Breast epithelium (tissue), 3 donors: ENCODE data around the gene GLI1.

Experiments
- POLR2A ChIP-seq: fragments of 450-650 bp; IDR thresholded peaks from one replicate; pipeline ENCODE4 v1.6.1; 2016; ENCODE audit warnings: antibody characterized with exemption, mild to moderate bottlenecking, moderate library complexity
- POLR2AphosphoS5 ChIP-seq, 3 donors: sonication (generic); formaldehyde crosslinking; IDR thresholded peaks; one replicate each; pipeline ENCODE4 v1.6.1; 2017; ENCODE audit warnings: antibody characterized with exemption in 3 of 3
- TF ChIP-seq, protein P1 (sequence below), 3 donors: fragments of 450-650 bp; IDR thresholded peaks; one replicate each; pipeline ENCODE4 v1.5.1; 2016 to 2017; ENCODE audit warnings: antibody characterized with exemption in 3 of 3, mild to moderate bottlenecking in 3 of 3, moderate library complexity in 3 of 3

DNA sequence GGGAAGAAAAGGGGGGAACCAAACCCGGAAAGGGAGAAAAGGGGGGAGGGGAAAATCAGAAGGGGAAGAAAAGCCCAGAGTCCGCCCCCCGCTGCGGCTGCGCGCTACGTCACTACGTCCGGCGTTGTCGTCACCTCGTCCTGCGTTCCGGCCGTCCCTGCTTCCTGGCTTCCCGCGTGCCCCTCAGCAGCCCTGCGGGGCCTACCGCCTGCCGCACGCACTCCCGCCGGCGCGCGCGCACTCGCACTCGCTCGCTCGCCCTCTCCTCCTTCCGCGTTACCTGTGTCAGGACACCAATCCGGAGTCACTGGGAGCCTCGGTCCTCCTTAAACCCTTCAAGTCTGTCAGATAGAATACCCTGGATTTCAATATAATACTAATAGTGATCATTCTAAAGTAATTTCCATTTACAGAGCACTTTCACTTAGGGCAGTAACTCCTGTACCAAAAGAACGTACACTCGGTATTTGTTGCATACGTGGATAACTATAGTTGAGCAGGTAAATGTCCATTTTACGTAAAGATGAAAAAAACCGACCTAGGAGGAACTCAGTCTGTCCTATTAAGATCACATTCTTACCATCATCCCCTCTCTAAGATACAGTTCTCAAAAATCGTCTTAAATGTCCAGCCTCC lies 28.5 kb upstream of the GLI1 start, which contains the start of gene R3HDM2:
- peak; percentile 83 for TF ChIP-seq POLR2A
- TF ChIP-seq, protein P1, sequence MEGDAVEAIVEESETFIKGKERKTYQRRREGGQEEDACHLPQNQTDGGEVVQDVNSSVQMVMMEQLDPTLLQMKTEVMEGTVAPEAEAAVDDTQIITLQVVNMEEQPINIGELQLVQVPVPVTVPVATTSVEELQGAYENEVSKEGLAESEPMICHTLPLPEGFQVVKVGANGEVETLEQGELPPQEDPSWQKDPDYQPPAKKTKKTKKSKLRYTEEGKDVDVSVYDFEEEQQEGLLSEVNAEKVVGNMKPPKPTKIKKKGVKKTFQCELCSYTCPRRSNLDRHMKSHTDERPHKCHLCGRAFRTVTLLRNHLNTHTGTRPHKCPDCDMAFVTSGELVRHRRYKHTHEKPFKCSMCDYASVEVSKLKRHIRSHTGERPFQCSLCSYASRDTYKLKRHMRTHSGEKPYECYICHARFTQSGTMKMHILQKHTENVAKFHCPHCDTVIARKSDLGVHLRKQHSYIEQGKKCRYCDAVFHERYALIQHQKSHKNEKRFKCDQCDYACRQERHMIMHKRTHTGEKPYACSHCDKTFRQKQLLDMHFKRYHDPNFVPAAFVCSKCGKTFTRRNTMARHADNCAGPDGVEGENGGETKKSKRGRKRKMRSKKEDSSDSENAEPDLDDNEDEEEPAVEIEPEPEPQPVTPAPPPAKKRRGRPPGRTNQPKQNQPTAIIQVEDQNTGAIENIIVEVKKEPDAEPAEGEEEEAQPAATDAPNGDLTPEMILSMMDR (IDR thresholded peaks at IDR 0.05) = no peak
- TF ChIP-seq POLR2AphosphoS5 (IDR thresholded peaks at IDR 0.05) = peak; percentile 97
